Urinary bladder (tissue), 4 donors: ENCODE results near the gene MYO19. TPM values are rescaled to one million over a fixed set of nuclear protein-coding genes. Genes with fewer than 3 reads are reported as not detected.

Experiments used
- DNase-seq: peaks from one replicate; pipeline ENCODE4 v3.0.0-alpha.2; 2015; ENCODE audit errors: extremely low spot score
- H3K27ac ChIP-seq: one replicate; pipeline ENCODE4 v1.5.1; 2013; ENCODE audit warnings: low read depth, mild to moderate bottlenecking, moderate library complexity
- H3K36me3 ChIP-seq: one replicate; pipeline ENCODE4 v1.6.1; 2013; ENCODE audit warnings: mild to moderate bottlenecking, moderate library complexity; ENCODE audit not compliant: insufficient read depth
- H3K4me1 ChIP-seq: one replicate; pipeline ENCODE4 v1.6.1; 2013; ENCODE audit warnings: mild to moderate bottlenecking, moderate library complexity; ENCODE audit not compliant: insufficient read depth
- H3K4me3 ChIP-seq: one replicate; pipeline ENCODE4 v1.5.1; 2013; ENCODE audit warnings: low read depth, low read length
- WGBS: extraction: QIAGEN DNeasy Blood & Tissue Kit; methylation state at CpG from one replicate; pipeline ENCODE4 v1.1.7; 2013; 5-methylcytosine and 5-hydroxymethylcytosine counted together
- polyA plus RNA-seq: library from polyadenylated mRNA; stranded (reverse); fragments of 200-250 nt; gene quantifications from one replicate; pipeline ENCODE4 v1.2.3, GENCODE V29; 2013
- total RNA-seq: library from RNA; depleted of rRNA; stranded (reverse); fragments of >200 nt; gene quantifications from one replicate; pipeline ENCODE4 v1.2.3, GENCODE V29; 2014
- donor health status: healthy with polysubstance abuse.
- donor health status: healthy.

The MYO19 gene
- total and polyA plus RNA-seq, 2 donors, result 20.2 to 48.5 TPM

GRCh38 chr17:36482611-36483504, 51.8 kb downstream of the MYO19 start:
- Histone ChIP-seq H3K27ac (no peak overlapping the region), H3K36me3 (no peaks in the 10 kb centered on the region), H3K4me1 (no peaks in the 10 kb centered on the region), H3K4me3 (peak overlapping the region; percentile 15)
- 5% methylated on average over 79 of the region's 79 CpGs for WGBS
- DNase-seq, result peak; percentile 26

GRCh38 chr17:36481829-36482228, 52.8 kb downstream of the MYO19 start:
- Histone ChIP-seq H3K36me3 (no peaks in the 10 kb centered on the region), H3K4me1 (no peaks in the 10 kb centered on the region), H3K4me3 (no peak overlapping the region), H3K27ac (no peak overlapping the region)
- DNase-seq, result no peak
- WGBS, result 69% methylated on average over 7 of the region's 7 CpGs

GRCh38 chr17:36475346-36475970, 59.2 kb downstream of the MYO19 start:
- Histone ChIP-seq H3K27ac (no peak overlapping the region), H3K4me3 (no peak overlapping the region), H3K36me3 (no peaks in the 10 kb centered on the region), H3K4me1 (no peaks in the 10 kb centered on the region)
- no peak for DNase-seq
- WGBS, result 62% methylated on average over 4 of the region's 4 CpGs

GRCh38 chr17:36474571-36474970, 60.1 kb downstream of the MYO19 start:
- no peak overlapping the region for H3K27ac ChIP-seq
- WGBS, result 67% methylated on average over 7 of the region's 7 CpGs
- no peaks in the 10 kb centered on the region for H3K36me3 ChIP-seq
- no peak overlapping the region for H3K4me3 ChIP-seq
- DNase-seq, result no peak
- H3K4me1 ChIP-seq, result no peaks in the 10 kb centered on the region

- no peak for DNase-seq
- no peak overlapping the region for H3K4me3 ChIP-seq
- H3K27ac ChIP-seq, result no peak overlapping the region
- no peaks in the 10 kb centered on the region for H3K36me3 ChIP-seq
- H3K4me1 ChIP-seq, result no peaks in the 10 kb centered on the region
Observed at GRCh38 chr17:36470499-36470898, 64.2 kb downstream of the MYO19 start.

GRCh38 chr17:36469733-36470132, 64.9 kb downstream of the MYO19 start:
- Histone ChIP-seq H3K4me3 (no peak overlapping the region), H3K4me1 (no peaks in the 10 kb centered on the region), H3K27ac (no peak overlapping the region), H3K36me3 (no peaks in the 10 kb centered on the region)
- no peak for DNase-seq
- 68% methylated on average over 7 of the region's 7 CpGs for WGBS

- Histone ChIP-seq H3K4me3 (no peak overlapping the region), H3K4me1 (no peaks in the 10 kb centered on the region), H3K36me3 (no peaks in the 10 kb centered on the region), H3K27ac (no peak overlapping the region)
- DNase-seq, result no peak
- WGBS, result 66% methylated on average over 18 of the region's 18 CpGs
Observed at GRCh38 chr17:36468903-36469635, 65.6 kb downstream of the MYO19 start.

GRCh38 chr17:36464765-36465088, 69.9 kb downstream of the MYO19 start:
- DNase-seq, result no peak
- WGBS, result 7% methylated on average over 21 of the region's 21 CpGs
- H3K4me1 ChIP-seq, result no peaks in the 10 kb centered on the region
- H3K4me3 ChIP-seq, result no peak overlapping the region
- no peak overlapping the region for H3K27ac ChIP-seq
- H3K36me3 ChIP-seq, result no peaks in the 10 kb centered on the region

- Histone ChIP-seq H3K4me1 (no peaks in the 10 kb centered on the region), H3K4me3 (no peak overlapping the region), H3K27ac (no peak overlapping the region), H3K36me3 (no peaks in the 10 kb centered on the region)
- WGBS, result 14% methylated on average over 54 of the region's 54 CpGs
- peak; percentile 26 for DNase-seq
Observed at GRCh38 chr17:36463916-36464764, 70.5 kb downstream of the MYO19 start.

- no peaks in the 10 kb centered on the region for H3K36me3 ChIP-seq
- no peak overlapping the region for H3K27ac ChIP-seq
- no peaks in the 10 kb centered on the region for H3K4me1 ChIP-seq
- DNase-seq, result no peak
- WGBS, result 56% methylated on average over 10 of the region's 10 CpGs
- H3K4me3 ChIP-seq, result no peak overlapping the region
Observed at GRCh38 chr17:36461330-36462110, 73.1 kb downstream of the MYO19 start.

GRCh38 chr17:36460265-36460937, 74.3 kb downstream of the MYO19 start:
- Histone ChIP-seq H3K4me1 (no peaks in the 10 kb centered on the region), H3K27ac (no peak overlapping the region), H3K36me3 (no peaks in the 10 kb centered on the region), H3K4me3 (no peak overlapping the region)
- no peak for DNase-seq
- WGBS, result 75% methylated on average over 5 of the region's 5 CpGs

- Histone ChIP-seq H3K36me3 (no peaks in the 10 kb centered on the region), H3K27ac (no peak overlapping the region), H3K4me3 (no peak overlapping the region), H3K4me1 (no peaks in the 10 kb centered on the region)
- whole genome bisulfite sequencing, result 75% methylated on average over 7 of the region's 7 CpGs
- no peak for DNase-seq
Observed at GRCh38 chr17:36459601-36460000, 75.1 kb downstream of the MYO19 start.
